NOMO-1 treated with dmso at 0.1 percent for 144 hours (cell line): Measurements from ENCODE around the gene OTOF.
A peak's percentile ranks its signal among the peaks of the same experiment; 100 is the strongest.

Experiments
- DNase-seq: peaks from one replicate; lab custom pipeline; 2025; ENCODE audit not compliant: unreplicated experiment; lab: John Stamatoyannopoulos, UW

OTOF gene

GRCh38 chr2:26466662-26467310 lies 11.1 kb downstream of the OTOF start:
- no peak for DNase-seq

GRCh38 chr2:26465981-26466471 lies 11.9 kb downstream of the OTOF start:
- no peak for DNase-seq

- no peak for DNase-seq
These were observed 12.5 kb downstream of the OTOF start for GRCh38 chr2:26465266-26465925.

GRCh38 chr2:26464390-26465265 lies 13.3 kb downstream of the OTOF start:
- no peak for DNase-seq

- no peak for DNase-seq
These were observed 14.4 kb downstream of the OTOF start for GRCh38 chr2:26463244-26464192.

GRCh38 chr2:26462511-26463243 lies 15.2 kb downstream of the OTOF start:
- DNase-seq: peak; percentile 7

GRCh38 chr2:26462100-26462499 lies 15.8 kb downstream of the OTOF start:
- no peak for DNase-seq

- no peak for DNase-seq
These were observed 16.3 kb downstream of the OTOF start for GRCh38 chr2:26461601-26462023.

GRCh38 chr2:26460613-26461031 lies 17.3 kb downstream of the OTOF start:
- DNase-seq: no peak

GRCh38 chr2:26459991-26460612 lies 17.8 kb downstream of the OTOF start:
- DNase-seq: no peak

- DNase-seq: no peak
These were observed 19.4 kb downstream of the OTOF start for GRCh38 chr2:26458365-26459042.

- DNase-seq: no peak
These were observed 20.1 kb downstream of the OTOF start for GRCh38 chr2:26457695-26458364.

- DNase-seq: no peak
These were observed 20.7 kb downstream of the OTOF start for GRCh38 chr2:26457251-26457666.

GRCh38 chr2:26456440-26457250 lies 21.3 kb downstream of the OTOF start:
- peak; percentile 23 for DNase-seq

- no peak for DNase-seq
These were observed 22.1 kb downstream of the OTOF start for GRCh38 chr2:26455670-26456439.

GRCh38 chr2:26455037-26455669 lies 22.8 kb downstream of the OTOF start:
- no peak for DNase-seq
